IgD-negative memory B cell (primary cell): ENCODE results near the gene NR4A2. TPM values are rescaled to one million over a fixed set of nuclear protein-coding genes. Genes with fewer than 3 reads are reported as not detected.
"Not testable (repeated sequence)": the region's sequence is repeated elsewhere in the genome, so short reads cannot be mapped to it uniquely, and the experiment has no call there.

Source experiments
- H3K27ac Mint-ChIP-seq, 3 donors: one replicate each; pipeline ENCODE4 v1.8.0; 2020 to 2022; ENCODE audit warnings: mild to moderate bottlenecking in 3 of 3, mixed read lengths in 3 of 3, moderate library complexity in 1 of 3
- H3K27me3 Mint-ChIP-seq: one replicate; pipeline ENCODE4 v1.8.0; 2021; ENCODE audit warnings: mixed read lengths
- H3K36me3 Mint-ChIP-seq: one replicate; pipeline ENCODE4 v1.8.0; 2020; ENCODE audit warnings: mild to moderate bottlenecking, mixed read lengths
- H3K4me1 Mint-ChIP-seq, 3 donors: one replicate each; pipeline ENCODE4 v1.8.0; 2020 to 2022; ENCODE audit warnings: mixed read lengths in 3 of 3, mild to moderate bottlenecking in 1 of 3
- H3K4me3 Mint-ChIP-seq, 4 donors: one replicate each; pipeline ENCODE4 v1.8.0; 2020 to 2022; ENCODE audit warnings: mild to moderate bottlenecking in 4 of 4, mixed read lengths in 4 of 4, moderate library complexity in 3 of 4
- H3K9me3 Mint-ChIP-seq, 3 donors: one replicate each; pipeline ENCODE4 v1.8.0; 2020 to 2021; ENCODE audit warnings: mixed read lengths in 3 of 3, mild to moderate bottlenecking in 1 of 3
- polyA plus RNA-seq: library from polyadenylated mRNA; unstranded; fragments of 300-500 nt; fragmentation: Illumina TruSeq; gene quantifications from one replicate; pipeline ENCODE4 v1.2.3, GENCODE V29; 2021

NR4A2 gene
- polyA plus RNA-seq, 1 donor from 2014 or later, result 22.7 TPM

- H3K4me3 Mint-ChIP-seq, result peak overlapping the region in 3 of 4 donors; percentile 46 to 82 (median 79)
Measured at GRCh38 chr2:156319811-156320485, 12.6 kb downstream of the NR4A2 start.

GRCh38 chr2:156317631-156318030 is 14.9 kb downstream of the NR4A2 start:
- Mint-ChIP-seq H3K27ac (peak overlapping the region in 1 of 3 donors; percentile 10), H3K9me3 (peaks cover 0 to 4% (median 0%) of the 10 kb centered on the region in 3 donors), H3K4me3 (no peak overlapping the region), H3K36me3 (no peaks in the 10 kb centered on the region), H3K4me1 (peaks cover 13 to 16% (median 13%) of the 10 kb centered on the region in 3 donors), H3K27me3 (peaks cover 46% of the 10 kb centered on the region)

More at GRCh38 chr2:156319811-156320485, 12.6 kb downstream of the NR4A2 start:
- H3K9me3 Mint-ChIP-seq, result peaks cover 0 to 7% (median 0%) of the 10 kb centered on the region in 3 donors
- peak overlapping the region in 2 of 3 donors; percentile 56 to 74 for H3K27ac Mint-ChIP-seq
- peaks cover 18 to 23% (median 22%) of the 10 kb centered on the region in 3 donors for H3K4me1 Mint-ChIP-seq
- H3K36me3 Mint-ChIP-seq, result no peaks in the 10 kb centered on the region
- H3K27me3 Mint-ChIP-seq, result peaks cover 53% of the 10 kb centered on the region

- peaks cover 8% of the 10 kb centered on the region for H3K27me3 Mint-ChIP-seq
- H3K4me3 Mint-ChIP-seq, result no peak overlapping the region
- H3K9me3 Mint-ChIP-seq, result no peaks in the 10 kb centered on the region
- H3K27ac Mint-ChIP-seq, result no peak overlapping the region
- no peaks in the 10 kb centered on the region for H3K4me1 Mint-ChIP-seq
- H3K36me3 Mint-ChIP-seq, result no peaks in the 10 kb centered on the region
Measured at GRCh38 chr2:156311976-156312375, 20.5 kb downstream of the NR4A2 start.

GRCh38 chr2:156310773-156311172 is 21.7 kb downstream of the NR4A2 start:
- Mint-ChIP-seq H3K27ac (no peak overlapping the region), H3K4me1 (peaks cover 0 to 8% (median 2%) of the 10 kb centered on the region in 3 donors), H3K36me3 (no peaks in the 10 kb centered on the region), H3K27me3 (peaks cover 11% of the 10 kb centered on the region), H3K9me3 (no peaks in the 10 kb centered on the region), H3K4me3 (no peak overlapping the region)

- H3K9me3 Mint-ChIP-seq, result no peaks in the 10 kb centered on the region
- H3K4me1 Mint-ChIP-seq, result peaks cover 0 to 9% (median 2%) of the 10 kb centered on the region in 3 donors
- peaks cover 11% of the 10 kb centered on the region for H3K27me3 Mint-ChIP-seq
- H3K27ac Mint-ChIP-seq, result no peak overlapping the region
- H3K36me3 Mint-ChIP-seq, result no peaks in the 10 kb centered on the region
- no peak overlapping the region for H3K4me3 Mint-ChIP-seq
Measured at GRCh38 chr2:156309917-156310316, 22.6 kb downstream of the NR4A2 start.

GRCh38 chr2:156309167-156309566 is 23.4 kb downstream of the NR4A2 start:
- no peak overlapping the region for H3K4me3 Mint-ChIP-seq
- peaks cover 12% of the 10 kb centered on the region for H3K27me3 Mint-ChIP-seq
- peaks cover 0 to 9% (median 2%) of the 10 kb centered on the region in 3 donors for H3K4me1 Mint-ChIP-seq
- H3K27ac Mint-ChIP-seq, result no peak overlapping the region
- H3K9me3 Mint-ChIP-seq, result peaks cover 0 to 4% (median 0%) of the 10 kb centered on the region in 3 donors
- no peaks in the 10 kb centered on the region for H3K36me3 Mint-ChIP-seq

- Mint-ChIP-seq H3K9me3 (peaks cover 0 to 4% (median 0%) of the 10 kb centered on the region in 3 donors), H3K27me3 (peaks cover 10% of the 10 kb centered on the region), H3K4me1 (peaks cover 0 to 9% (median 4%) of the 10 kb centered on the region in 3 donors), H3K27ac (no peak overlapping the region), H3K36me3 (no peaks in the 10 kb centered on the region), H3K4me3 (no peak overlapping the region)
Measured at GRCh38 chr2:156306821-156307220, 25.7 kb downstream of the NR4A2 start.

- Mint-ChIP-seq H3K36me3 (no peaks in the 10 kb centered on the region), H3K27ac (no peak overlapping the region), H3K4me3 (no peak overlapping the region), H3K9me3 (peaks cover 0 to 4% (median 1%) of the 10 kb centered on the region in 3 donors), H3K4me1 (peaks cover 0 to 9% (median 4%) of the 10 kb centered on the region in 3 donors), H3K27me3 (peaks cover 10% of the 10 kb centered on the region)
Measured at GRCh38 chr2:156305121-156305520, 27.4 kb downstream of the NR4A2 start.

GRCh38 chr2:156300337-156300736 is 32.2 kb downstream of the NR4A2 start:
- Mint-ChIP-seq H3K4me1 (peaks cover 0 to 2% (median 0%) of the 10 kb centered on the region in 3 donors), H3K27me3 (peaks cover 12% of the 10 kb centered on the region), H3K27ac (no peak overlapping the region), H3K4me3 (no peak overlapping the region), H3K36me3 (peaks cover 2% of the 10 kb centered on the region), H3K9me3 (peaks cover 5 to 11% (median 10%) of the 10 kb centered on the region in 3 donors)

GRCh38 chr2:156294945-156295580 is 37.5 kb downstream of the NR4A2 start:
- H3K27me3 Mint-ChIP-seq, result peaks cover 6% of the 10 kb centered on the region
- H3K27ac Mint-ChIP-seq, result no peak overlapping the region
- H3K36me3 Mint-ChIP-seq, result peaks cover 2% of the 10 kb centered on the region
- H3K9me3 Mint-ChIP-seq, result peaks cover 5 to 8% (median 6%) of the 10 kb centered on the region in 3 donors
- no peak overlapping the region for H3K4me3 Mint-ChIP-seq
- no peaks in the 10 kb centered on the region for H3K4me1 Mint-ChIP-seq

GRCh38 chr2:156293382-156293781 is 39.1 kb downstream of the NR4A2 start:
- not testable (repeated sequence) for H3K36me3 Mint-ChIP-seq, H3K4me1 Mint-ChIP-seq

GRCh38 chr2:156279446-156280150 is 52.9 kb downstream of the NR4A2 start:
- Mint-ChIP-seq H3K4me3 (no peak overlapping the region), H3K27ac (no peak overlapping the region)

More at GRCh38 chr2:156293382-156293781, 39.1 kb downstream of the NR4A2 start:
- not testable (repeated sequence) for H3K27ac Mint-ChIP-seq, H3K9me3 Mint-ChIP-seq, H3K4me3 Mint-ChIP-seq, H3K27me3 Mint-ChIP-seq

More at GRCh38 chr2:156279446-156280150, 52.9 kb downstream of the NR4A2 start:
- no peaks in the 10 kb centered on the region for H3K9me3 Mint-ChIP-seq
- H3K36me3 Mint-ChIP-seq, result no peaks in the 10 kb centered on the region
- no peaks in the 10 kb centered on the region for H3K4me1 Mint-ChIP-seq
- peaks cover 6% of the 10 kb centered on the region for H3K27me3 Mint-ChIP-seq
